Mammary epithelial cell (primary cell): Measurements from ENCODE around the gene PCDHGA8.

Experiments used
- EZH2 ChIP-seq: IDR thresholded peaks from 2 replicates; pipeline ENCODE4 v1.6.1; 2012; ENCODE audit warnings: low read length, inconsistent platforms, borderline replicate concordance
- TF ChIP-seq, protein P1 (sequence below), 2 donors: IDR thresholded peaks in 1 of 2; conservative IDR thresholded peaks in 1 of 2; 2 replicates each; pipeline ENCODE4 v1.5.1; 2011 to 2012; ENCODE audit warnings: inconsistent platforms in 2 of 2, low read length in 2 of 2, mild to moderate bottlenecking in 2 of 2, control low read depth in 1 of 2, low read depth in 1 of 2; ENCODE audit not compliant: insufficient read depth in 1 of 2; ENCODE audit errors: extremely low read depth in 1 of 2

- TF ChIP-seq, protein P1, sequence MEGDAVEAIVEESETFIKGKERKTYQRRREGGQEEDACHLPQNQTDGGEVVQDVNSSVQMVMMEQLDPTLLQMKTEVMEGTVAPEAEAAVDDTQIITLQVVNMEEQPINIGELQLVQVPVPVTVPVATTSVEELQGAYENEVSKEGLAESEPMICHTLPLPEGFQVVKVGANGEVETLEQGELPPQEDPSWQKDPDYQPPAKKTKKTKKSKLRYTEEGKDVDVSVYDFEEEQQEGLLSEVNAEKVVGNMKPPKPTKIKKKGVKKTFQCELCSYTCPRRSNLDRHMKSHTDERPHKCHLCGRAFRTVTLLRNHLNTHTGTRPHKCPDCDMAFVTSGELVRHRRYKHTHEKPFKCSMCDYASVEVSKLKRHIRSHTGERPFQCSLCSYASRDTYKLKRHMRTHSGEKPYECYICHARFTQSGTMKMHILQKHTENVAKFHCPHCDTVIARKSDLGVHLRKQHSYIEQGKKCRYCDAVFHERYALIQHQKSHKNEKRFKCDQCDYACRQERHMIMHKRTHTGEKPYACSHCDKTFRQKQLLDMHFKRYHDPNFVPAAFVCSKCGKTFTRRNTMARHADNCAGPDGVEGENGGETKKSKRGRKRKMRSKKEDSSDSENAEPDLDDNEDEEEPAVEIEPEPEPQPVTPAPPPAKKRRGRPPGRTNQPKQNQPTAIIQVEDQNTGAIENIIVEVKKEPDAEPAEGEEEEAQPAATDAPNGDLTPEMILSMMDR (conservative IDR thresholded peaks at IDR 0.05 in 1 of 2, IDR thresholded peaks at IDR 0.05 in 1 of 2; ENCODE audit: extremely low read depth in 1 of 2, insufficient read depth in 1 of 2, low read depth in 1 of 2, low read length in 2 of 2): no peak
- no peak for TF ChIP-seq EZH2
Measured at GRCh38 chr5:141434006-141434405, 41.6 kb downstream of the PCDHGA8 start.
